Adrenal gland (tissue), 5 donors: Measurements from ENCODE around the gene AVPR2.

Experiments
- CTCF ChIP-seq, 6 experiments: fragments of 450-650 bp in 4 of 6; fragments of 200-600 bp in 2 of 6; sonication (generic) in 1 of 6; IDR thresholded peaks; 1 replicate in 5 of 6; 2 replicates in 1 of 6; pipeline versions ENCODE4 v1.5.1 to v1.8.0; 2016 to 2021; ENCODE audit warnings: antibody characterized with exemption in 6 of 6, mild to moderate bottlenecking in 2 of 6, moderate library complexity in 1 of 6
- POLR2A ChIP-seq, 2 donors: fragments of 450-650 bp; IDR thresholded peaks; one replicate each; pipeline ENCODE4 v1.6.1; 2017; ENCODE audit warnings: antibody characterized with exemption in 2 of 2, mild to moderate bottlenecking in 2 of 2, moderate library complexity in 1 of 2
- donor health status: DM: no; HTN: no; CAD: no.

GRCh38 chrX:153935326-153935851 is 30.9 kb downstream of the AVPR2 start:
- no peak for TF ChIP-seq CTCF (IDR thresholded peaks at IDR 0.05)
- TF ChIP-seq POLR2A (IDR thresholded peaks at IDR 0.05) = no peak
